ENCODE measurements around the gene MPC1.

The MPC1 gene

GRCh38 chr6:166382933-166383801 is at the start of gene MPC1:
Gene MPC1, minus strand, starts transcription at chr6:166382940. Its CDS starts 64 bp downstream, at chr6:166382876.
- DNase-seq: peak; percentile 96

GRCh38 chr6:166430269-166430668 is 47.5 kb upstream of the MPC1 start:
- DNase-seq: no peak

- DNase-seq: no peak
Observed at GRCh38 chr6:166424431-166424830, 41.7 kb upstream of the MPC1 start.

- no peak for DNase-seq
Observed at GRCh38 chr6:166423781-166424180, 41.0 kb upstream of the MPC1 start.

- DNase-seq: no peak
Observed at GRCh38 chr6:166423051-166423745, 40.5 kb upstream of the MPC1 start.

- no peak for DNase-seq
Observed at GRCh38 chr6:166422201-166422940, 39.6 kb upstream of the MPC1 start.

GRCh38 chr6:166420351-166420750 is 37.6 kb upstream of the MPC1 start:
- DNase-seq: peak; percentile 10

- no peak for DNase-seq
Observed at GRCh38 chr6:166419717-166420116, 37.0 kb upstream of the MPC1 start.

- DNase-seq: no peak
Observed at GRCh38 chr6:166419286-166419685, 36.5 kb upstream of the MPC1 start.

- DNase-seq: no peak
Observed at GRCh38 chr6:166418691-166419143, 36.0 kb upstream of the MPC1 start.

GRCh38 chr6:166417285-166417691 is 34.5 kb upstream of the MPC1 start:
- DNase-seq: no peak

- DNase-seq: no peak
Observed at GRCh38 chr6:166415833-166416347, 33.1 kb upstream of the MPC1 start.

GRCh38 chr6:166415306-166415705 is 32.6 kb upstream of the MPC1 start:
- no peak for DNase-seq

GRCh38 chr6:166413491-166413951 is 30.8 kb upstream of the MPC1 start:
- DNase-seq: no peak

- no peak for DNase-seq
Observed at GRCh38 chr6:166412911-166413384, 30.2 kb upstream of the MPC1 start.

GRCh38 chr6:166412156-166412910 is 29.6 kb upstream of the MPC1 start:
- no peak for DNase-seq

GRCh38 chr6:166411721-166412151 is 29.0 kb upstream of the MPC1 start:
- no peak for DNase-seq

- no peak for DNase-seq
Observed at GRCh38 chr6:166411271-166411670, 28.5 kb upstream of the MPC1 start.

GRCh38 chr6:166410426-166410935 is 27.7 kb upstream of the MPC1 start:
- no peak for DNase-seq

GRCh38 chr6:166408936-166409755 is 26.4 kb upstream of the MPC1 start:
- DNase-seq: no peak

GRCh38 chr6:166406197-166406596 is 23.5 kb upstream of the MPC1 start:
- no peak for DNase-seq

Measured in HCEC 1CT (cell line).